Mesothelial cell of epicardium (in vitro differentiated cells): Measurements from ENCODE around the gene TNNT3. TPM values are rescaled to one million over a fixed set of nuclear protein-coding genes. Genes with fewer than 3 reads are reported as not detected.

Experiments used
- DNase-seq, 2 experiments: peaks; one replicate each; pipeline ENCODE4 v3.0.0; 2021; ENCODE audit warnings: low spot score in 2 of 2; ENCODE audit not compliant: unreplicated experiment in 2 of 2
- H3K27ac Mint-ChIP-seq: 2 replicates; pipeline ENCODE4 v1.8.0; 2021; ENCODE audit warnings: mixed read lengths
- H3K27me3 Mint-ChIP-seq: 2 replicates; pipeline ENCODE4 v1.8.0; 2021; ENCODE audit warnings: low read depth, mixed read lengths
- H3K36me3 Mint-ChIP-seq: 2 replicates; pipeline ENCODE4 v1.8.0; 2021; ENCODE audit warnings: mixed read lengths
- H3K4me1 Mint-ChIP-seq: 2 replicates; pipeline ENCODE4 v1.8.0; 2021; ENCODE audit warnings: mixed read lengths
- H3K4me3 Mint-ChIP-seq: 2 replicates; pipeline ENCODE4 v1.8.0; 2021; ENCODE audit warnings: mild to moderate bottlenecking, moderate library complexity, mixed read lengths
- H3K9me3 Mint-ChIP-seq: 2 replicates; pipeline ENCODE4 v1.8.0; 2021; ENCODE audit warnings: mixed read lengths
- CTCF ChIP-seq: fragments of 200-600 bp; sonication (generic); IDR thresholded peaks from one replicate; pipeline ENCODE4 v1.5.0; 2021; ENCODE audit warnings: antibody characterized with exemption; ENCODE audit not compliant: unreplicated experiment
- microRNA-seq: library from miRNA; unstranded; fragments of <30 nt; microRNA quantifications from one replicate; pipeline ENCODE4 v1.2.0, GENCODE V29; 2021; ENCODE audit warnings: inconsistent platforms, mixed read lengths
- total RNA-seq: library from RNA; stranded (reverse); gene quantifications from 3 replicates; pipeline ENCODE4 v1.2.1, GENCODE V29; 2021

TNNT3 gene
- total RNA-seq, 1 donor from 2014 or later = 15.2 TPM

DNA sequence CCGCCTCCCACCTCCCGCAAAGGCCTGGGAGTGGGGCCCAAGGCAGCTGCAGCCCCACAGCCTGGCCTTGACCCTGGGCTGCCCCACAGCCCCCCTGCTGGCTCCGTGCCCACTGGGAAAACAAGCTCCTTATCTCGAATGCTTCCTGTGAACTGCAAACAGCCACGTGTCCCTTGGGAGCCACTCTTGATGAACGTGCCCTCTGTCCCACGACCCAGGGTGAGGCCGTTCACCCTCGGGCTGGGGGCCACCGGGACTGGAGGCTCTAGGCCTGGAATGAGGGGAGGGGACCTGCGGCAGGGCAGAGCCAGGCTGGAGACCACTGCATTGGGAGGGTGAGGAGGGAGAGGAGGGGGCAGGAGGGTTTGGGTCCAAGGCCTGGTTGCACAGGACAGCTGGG is 68.7 kb downstream of the TNNT3 start:
- Mint-ChIP-seq H3K27ac (no peak overlapping the region), H3K9me3 (no peaks in the 10 kb centered on the region), H3K4me3 (no peak overlapping the region), H3K27me3 (no peaks in the 10 kb centered on the region), H3K4me1 (no peaks in the 10 kb centered on the region), H3K36me3 (no peaks in the 10 kb centered on the region)
- no peak for TF ChIP-seq CTCF
- DNase-seq = no peak

Small RNA genes within 50 kb of the gene (microRNA-seq; reads per million reads assigned to microRNA genes)
- gene MIR7847 = not detected

Other genes with a start within 250 kb of the TNNT3 start
- not detected in 3 replicates for gene KRTAP5-6, start 222.5 kb upstream of the TNNT3 start, total RNA-seq
- 2.2 to 2.8 TPM (median 2.7 TPM) in 3 replicates for gene IFITM10, start 169.1 kb upstream of the TNNT3 start, total RNA-seq
- 139 to 142 TPM (median 140 TPM) in 3 replicates for gene CTSD, start 155.8 kb upstream of the TNNT3 start, total RNA-seq
- gene SYT8, start 84.7 kb upstream of the TNNT3 start, total RNA-seq = 1.2 to 2.1 TPM (median 1.9 TPM) in 3 replicates
- 0.59 to 1.3 TPM in 2 of 3 replicates, not detected in the other for gene TNNI2, start 80.7 kb upstream of the TNNT3 start, total RNA-seq
- gene LSP1, start 66.6 kb upstream of the TNNT3 start, total RNA-seq = 4.9 to 5.2 TPM (median 4.9 TPM) in 3 replicates
- not detected in 3 replicates for gene PRR33, start 27.8 kb upstream of the TNNT3 start, total RNA-seq
- 37.7 to 40.3 TPM (median 39.4 TPM) in 3 replicates for gene MRPL23, start 27.6 kb downstream of the TNNT3 start, total RNA-seq
- gene H19, start 78.1 kb downstream of the TNNT3 start, total RNA-seq = 13,899 to 14,658 TPM (median 14,601 TPM) in 3 replicates
- gene IGF2, start 219.7 kb downstream of the TNNT3 start, total RNA-seq = 3,009 to 3,275 TPM (median 3,171 TPM) in 3 replicates
- gene INS, start 241.5 kb downstream of the TNNT3 start, total RNA-seq = not detected in 3 replicates